ENCODE results near the gene CERS2. TPM values are rescaled to one million over a fixed set of nuclear protein-coding genes. Genes with fewer than 3 reads are reported as not detected.

CERS2 gene
- total RNA-seq, 8 experiments from 2014 or later = 46.1 to 116 (median 96.6) TPM

- in situ Hi-C loops (cut with MboI; ENCODE audit: low pct_unique_long_range_greater_than_20kb in 2 of 9, low sequenced_read_pairs in 9 of 9, unreplicated experiment in 9 of 9) = no loop called here
- WGBS, 10 experiments = 17 to 62% (median 53%) methylated on average over 1 to 4 of the region's 4 CpGs
- no peaks in the 10 kb centered on the region for H3K4me1 ChIP-seq (replicated peaks in 1 of 2)
- H3K27ac ChIP-seq = no peak overlapping the region
- H3K4me3 ChIP-seq = no peak overlapping the region
- ATAC-seq (replicated peaks in 6 of 8) = no peak
These were observed 18.0 kb upstream of the CERS2 start for GRCh38 chr1:150992626-150993025.

- in situ Hi-C loops (cut with MboI; ENCODE audit: low pct_unique_long_range_greater_than_20kb in 2 of 9, low sequenced_read_pairs in 9 of 9, unreplicated experiment in 9 of 9) = no loop called here
- 59 to 95% (median 71%) methylated on average over 1 to 7 of the region's 7 CpGs; no CpG with 5 or more reads in 4 of the 10 experiments for WGBS, 10 experiments
These were observed 13.3 kb upstream of the CERS2 start for GRCh38 chr1:150987924-150988323.

GRCh38 chr1:150985179-150985825, 10.7 kb upstream of the CERS2 start:
- WGBS, 10 experiments = 50 to 100% (median 77%) methylated on average over 1 to 2 of the region's 2 CpGs; no CpG with 5 or more reads in 4 of the 10 experiments
- ATAC-seq (replicated peaks in 6 of 8) = no peak
- Histone ChIP-seq H3K4me3 (no peak overlapping the region), H3K27ac (no peak overlapping the region), H3K4me1 (replicated peaks in 1 of 2) (peaks cover 0 to 14% of the 10 kb centered on the region in 2 donors)
- in situ Hi-C loops (cut with MboI; ENCODE audit: low pct_unique_long_range_greater_than_20kb in 2 of 9, low sequenced_read_pairs in 9 of 9, unreplicated experiment in 9 of 9) = no loop called here

More at GRCh38 chr1:150987924-150988323, 13.3 kb upstream of the CERS2 start:
- Histone ChIP-seq H3K27ac (no peak overlapping the region), H3K4me3 (no peak overlapping the region), H3K4me1 (replicated peaks in 1 of 2) (no peaks in the 10 kb centered on the region)
- peak in 3 of 8 experiments; percentile 32 to 73 (median 35) for ATAC-seq (replicated peaks in 6 of 8)

GRCh38 chr1:150981805-150982712, 7.4 kb upstream of the CERS2 start, which contains the start of gene ANXA9:
Gene ANXA9, plus strand, starts transcription at chr1:150982292. Its CDS starts 814 bp downstream, at chr1:150983106.
- Histone ChIP-seq H3K4me1 (replicated peaks in 1 of 2) (peaks cover 0 to 17% of the 10 kb centered on the region in 2 donors), H3K27ac (no peak within 1 kb of the TSS), H3K4me3 (no peak within 1 kb of the TSS)
- in situ Hi-C loops (cut with MboI; ENCODE audit: low pct_unique_long_range_greater_than_20kb in 2 of 9, low sequenced_read_pairs in 9 of 9, unreplicated experiment in 9 of 9) = no loop called here
- ATAC-seq (replicated peaks in 6 of 8) = peak in 7 of 8 experiments; percentile 24 to 89 (median 72)
- 8 to 100% (median 67%) methylated on average over 1 to 12 of the region's 12 CpGs; no CpG with 5 or more reads in 1 of the 10 experiments for WGBS, 10 experiments

DNA sequence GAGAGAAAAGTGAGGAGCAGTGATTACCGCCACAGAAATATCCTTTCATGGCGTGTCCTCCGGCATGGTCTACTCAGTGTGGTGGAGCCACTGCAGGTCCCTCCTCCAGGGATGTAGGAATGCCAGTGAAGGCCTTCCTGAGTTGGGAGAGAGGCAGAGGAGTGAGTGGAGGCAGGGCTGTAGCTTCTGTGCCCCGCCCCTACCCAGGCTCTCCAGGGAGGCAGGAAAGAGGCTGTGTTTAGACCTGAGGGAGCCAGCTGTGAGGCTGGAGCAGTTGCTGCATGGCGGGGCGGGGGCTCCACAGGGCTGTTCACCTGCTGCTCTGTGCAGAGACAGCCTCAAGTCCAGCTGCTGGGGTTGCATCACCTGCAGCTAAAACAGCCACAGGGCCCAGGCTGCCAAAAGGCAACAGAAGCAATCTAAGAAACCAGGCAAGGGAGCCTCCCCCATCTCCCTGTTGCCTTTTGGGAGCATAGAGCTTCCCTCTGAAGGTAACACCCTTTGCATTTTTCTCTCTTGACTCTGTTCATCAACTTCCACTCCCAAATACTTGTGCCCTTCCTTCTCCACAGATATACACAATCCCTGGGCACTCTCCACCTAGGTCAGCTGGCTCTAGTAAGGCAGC, 6.7 kb upstream of the CERS2 start:
- Histone ChIP-seq H3K27ac (no peak overlapping the region), H3K4me1 (replicated peaks in 1 of 2) (peaks cover 0 to 17% of the 10 kb centered on the region in 2 donors), H3K4me3 (no peak overlapping the region)
- ATAC-seq (replicated peaks in 6 of 8) = peak in 6 of 8 experiments; percentile 20 to 80 (median 74)
- in situ Hi-C loops (cut with MboI; ENCODE audit: low pct_unique_long_range_greater_than_20kb in 2 of 9, low sequenced_read_pairs in 9 of 9, unreplicated experiment in 9 of 9) = no loop called here
- 74 to 100% (median 81%) methylated on average over 1 to 6 of the region's 6 CpGs; no CpG with 5 or more reads in 4 of the 10 experiments for WGBS, 10 experiments

- H3K27ac ChIP-seq = no peak overlapping the region
- WGBS, 10 experiments = 0 to 53% (median 20%) methylated on average over 1 to 23 of the region's 23 CpGs; no CpG with 5 or more reads in 1 of the 10 experiments
- in situ Hi-C loops (cut with MboI; ENCODE audit: low pct_unique_long_range_greater_than_20kb in 2 of 9, low sequenced_read_pairs in 9 of 9, unreplicated experiment in 9 of 9) = no loop called here
- peaks cover 0 to 20% of the 10 kb centered on the region in 2 donors for H3K4me1 ChIP-seq (replicated peaks in 1 of 2)
- peak in 7 of 8 experiments; percentile 8 to 65 (median 25) for ATAC-seq (replicated peaks in 6 of 8)
- no peak overlapping the region for H3K4me3 ChIP-seq
These were observed 4.7 kb upstream of the CERS2 start for GRCh38 chr1:150979092-150980056.

DNA sequence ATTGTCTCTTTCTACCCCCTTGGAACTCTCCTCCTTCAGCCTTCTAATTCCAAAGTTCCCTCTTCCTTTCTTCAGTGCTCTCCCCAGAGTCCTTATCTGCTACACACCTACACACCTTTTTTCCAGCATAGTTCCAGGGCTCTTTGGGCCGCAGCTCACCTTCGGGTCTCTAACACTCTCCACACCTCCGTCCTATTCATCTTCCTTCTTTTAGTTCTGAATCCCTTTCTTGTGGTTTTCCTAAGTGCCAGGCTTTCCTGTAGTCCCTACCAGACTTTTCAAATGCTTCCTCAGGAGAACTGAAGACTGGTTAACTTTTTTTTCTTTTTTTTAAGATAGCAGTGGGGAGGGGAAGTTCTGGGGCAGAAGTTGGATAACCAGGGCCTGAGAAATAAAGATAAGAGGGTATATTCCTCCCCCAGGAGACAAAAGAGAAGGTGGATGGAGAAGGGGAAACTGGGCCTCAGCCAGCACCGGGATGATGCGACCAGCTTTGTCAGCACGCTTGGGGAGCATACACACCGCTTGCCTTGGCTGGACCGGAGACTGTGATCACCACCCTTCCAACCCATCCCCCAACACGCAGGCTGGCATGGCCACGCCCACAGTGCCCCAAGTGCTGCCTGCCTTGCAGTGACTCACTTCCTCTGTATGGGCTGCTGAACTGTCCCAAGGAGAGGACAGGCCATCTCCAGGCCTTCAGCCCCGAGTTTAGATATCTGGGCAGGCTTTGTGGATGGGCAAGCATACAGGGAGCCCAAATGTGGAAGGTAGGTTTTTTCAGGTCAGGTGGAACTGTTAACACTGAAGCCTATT, 2.5 kb upstream of the CERS2 start:
- WGBS, 10 experiments = 33 to 100% (median 77%) methylated on average over 1 to 11 of the region's 11 CpGs; no CpG with 5 or more reads in 1 of the 10 experiments
- H3K27ac ChIP-seq = no peak overlapping the region
- ATAC-seq (replicated peaks in 6 of 8) = peak in 5 of 8 experiments; percentile 12 to 20 (median 14)
- H3K4me3 ChIP-seq = no peak overlapping the region
- H3K4me1 ChIP-seq (replicated peaks in 1 of 2) = peaks cover 15 to 30% of the 10 kb centered on the region in 2 donors
- in situ Hi-C loops (cut with MboI; ENCODE audit: low pct_unique_long_range_greater_than_20kb in 2 of 9, low sequenced_read_pairs in 9 of 9, unreplicated experiment in 9 of 9) = no loop called here

DNA sequence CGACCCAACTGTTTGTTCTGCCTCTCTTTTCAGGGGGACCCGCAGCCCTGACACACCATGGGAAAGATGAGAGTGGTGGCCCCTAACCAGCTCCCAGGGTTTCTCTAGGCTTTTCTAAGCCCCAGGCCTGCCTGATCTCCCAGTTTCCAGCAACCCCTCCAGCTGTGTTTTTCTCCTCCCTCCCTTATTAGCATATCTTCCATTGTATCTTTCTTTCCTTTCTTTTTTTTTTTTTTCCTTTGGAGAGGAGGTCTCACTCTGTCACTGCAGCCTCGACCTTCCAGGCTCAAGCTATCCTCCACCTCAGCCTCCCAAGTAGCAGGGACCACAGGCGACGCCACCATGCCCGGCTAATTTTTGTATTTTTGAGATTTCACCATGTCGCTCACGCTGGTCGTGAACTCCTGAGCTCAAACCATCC, 1.8 kb upstream of the CERS2 start:
- H3K4me3 ChIP-seq = no peak overlapping the region
- 88 to 98% (median 93%) methylated on average over 3 to 9 of the region's 9 CpGs for WGBS, 10 experiments
- in situ Hi-C loops (cut with MboI; ENCODE audit: low pct_unique_long_range_greater_than_20kb in 2 of 9, low sequenced_read_pairs in 9 of 9, unreplicated experiment in 9 of 9) = no loop called here
- ATAC-seq (replicated peaks in 6 of 8) = no peak
- H3K4me1 ChIP-seq (replicated peaks in 1 of 2) = peaks cover 22 to 30% of the 10 kb centered on the region in 2 donors
- H3K27ac ChIP-seq = no peak overlapping the region

- H3K4me1 ChIP-seq (replicated peaks in 1 of 2) = peaks cover 33 to 35% of the 10 kb centered on the region in 2 donors
- peak overlapping the region; percentile 88 to 93 for H3K27ac ChIP-seq
- ATAC-seq (replicated peaks in 6 of 8) = peak; percentile 25 to 66 (median 57)
- peak overlapping the region; percentile 90 to 99 (median 97) for H3K4me3 ChIP-seq
- WGBS, 10 experiments = 0 to 2% (median 0%) methylated on average over 1 to 8 of the region's 67 CpGs; no CpG with 5 or more reads in 7 of the 10 experiments
- in situ Hi-C loops (cut with MboI; ENCODE audit: low pct_unique_long_range_greater_than_20kb in 2 of 9, low sequenced_read_pairs in 9 of 9, unreplicated experiment in 9 of 9) = no loop called here
These were observed 627 bp downstream of the CERS2 start for GRCh38 chr1:150973836-150974579.

GRCh38 chr1:150973258-150973835, 1.3 kb downstream of the CERS2 start:
- H3K27ac ChIP-seq = peak overlapping the region; percentile 88 to 93
- WGBS, 10 experiments = 0 to 35% (median 17%) methylated on average over 1 to 12 of the region's 15 CpGs; no CpG with 5 or more reads in 4 of the 10 experiments
- in situ Hi-C loops (cut with MboI; ENCODE audit: low pct_unique_long_range_greater_than_20kb in 2 of 9, low sequenced_read_pairs in 9 of 9, unreplicated experiment in 9 of 9) = no loop called here
- ATAC-seq (replicated peaks in 6 of 8) = peak; percentile 1 to 27 (median 14)
- H3K4me3 ChIP-seq = peak overlapping the region; percentile 90 to 99 (median 97)
- peaks cover 33 to 35% of the 10 kb centered on the region in 2 donors for H3K4me1 ChIP-seq (replicated peaks in 1 of 2)

Data from motor neuron (in vitro differentiated cells).